ENCODE measurements around the gene GJC1. TPM values are rescaled to one million over a fixed set of nuclear protein-coding genes. Genes with fewer than 3 reads are reported as not detected.

The GJC1 gene
- total RNA-seq, 1 experiment from 2014 or later = 31.6 TPM

- no peaks in the 10 kb centered on the region for H3K9me3 ChIP-seq (ENCODE audit: low read depth, low read length, poor library complexity, severe bottlenecking)
- no peaks in the 10 kb centered on the region for H3K36me3 ChIP-seq (ENCODE audit: insufficient read depth, low read length, poor library complexity, severe bottlenecking)
- no peak overlapping the region for H3K4me3 ChIP-seq (ENCODE audit: low read depth, low read length, poor library complexity, severe bottlenecking)
- no peak overlapping the region for H3K27ac ChIP-seq (ENCODE audit: low read depth, low read length, poor library complexity, severe bottlenecking)
- no peaks in the 10 kb centered on the region for H3K4me1 ChIP-seq (ENCODE audit: insufficient read depth, low read length, poor library complexity, severe bottlenecking)
- no peak for TF ChIP-seq EZH2 (IDR thresholded peaks at IDR 0.05; ENCODE audit: borderline replicate concordance, low read depth, low read length, poor library complexity, severe bottlenecking)
- TF ChIP-seq, protein P1, sequence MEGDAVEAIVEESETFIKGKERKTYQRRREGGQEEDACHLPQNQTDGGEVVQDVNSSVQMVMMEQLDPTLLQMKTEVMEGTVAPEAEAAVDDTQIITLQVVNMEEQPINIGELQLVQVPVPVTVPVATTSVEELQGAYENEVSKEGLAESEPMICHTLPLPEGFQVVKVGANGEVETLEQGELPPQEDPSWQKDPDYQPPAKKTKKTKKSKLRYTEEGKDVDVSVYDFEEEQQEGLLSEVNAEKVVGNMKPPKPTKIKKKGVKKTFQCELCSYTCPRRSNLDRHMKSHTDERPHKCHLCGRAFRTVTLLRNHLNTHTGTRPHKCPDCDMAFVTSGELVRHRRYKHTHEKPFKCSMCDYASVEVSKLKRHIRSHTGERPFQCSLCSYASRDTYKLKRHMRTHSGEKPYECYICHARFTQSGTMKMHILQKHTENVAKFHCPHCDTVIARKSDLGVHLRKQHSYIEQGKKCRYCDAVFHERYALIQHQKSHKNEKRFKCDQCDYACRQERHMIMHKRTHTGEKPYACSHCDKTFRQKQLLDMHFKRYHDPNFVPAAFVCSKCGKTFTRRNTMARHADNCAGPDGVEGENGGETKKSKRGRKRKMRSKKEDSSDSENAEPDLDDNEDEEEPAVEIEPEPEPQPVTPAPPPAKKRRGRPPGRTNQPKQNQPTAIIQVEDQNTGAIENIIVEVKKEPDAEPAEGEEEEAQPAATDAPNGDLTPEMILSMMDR (conservative IDR thresholded peaks at IDR 0.05; ENCODE audit: low read depth, low read length) = no peak
- H3K27me3 ChIP-seq (replicated peaks; ENCODE audit: insufficient read depth, low read depth, low read length, poor library complexity) = no peaks in the 10 kb centered on the region
- POLR2A ChIA-PET (ENCODE audit: low non-redundant PET) = no interaction called here
- CTCF ChIA-PET = no interaction called here
- no peak for DNase-seq (ENCODE audit: low spot score)
- BruUV-seq (replicated peaks) = no TSS peak
- intact Hi-C loops (cut with micrococcal nuclease; ENCODE audit: unreplicated experiment) = no loop called here
These were observed 47.7 kb downstream of the GJC1 start for GRCh38 chr17:44782326-44782850.

GRCh38 chr17:44781551-44782325 is 48.3 kb downstream of the GJC1 start:
- no peak for DNase-seq (ENCODE audit: low spot score)
- no peaks in the 10 kb centered on the region for H3K9me3 ChIP-seq (ENCODE audit: low read depth, low read length, poor library complexity, severe bottlenecking)
- H3K27me3 ChIP-seq (replicated peaks; ENCODE audit: insufficient read depth, low read depth, low read length, poor library complexity) = no peaks in the 10 kb centered on the region
- intact Hi-C loops (cut with micrococcal nuclease; ENCODE audit: unreplicated experiment) = no loop called here
- POLR2A ChIA-PET (ENCODE audit: low non-redundant PET) = no interaction called here
- H3K27ac ChIP-seq (ENCODE audit: low read depth, low read length, poor library complexity, severe bottlenecking) = no peak overlapping the region
- no peaks in the 10 kb centered on the region for H3K4me1 ChIP-seq (ENCODE audit: insufficient read depth, low read length, poor library complexity, severe bottlenecking)
- CTCF ChIA-PET = no interaction called here
- no TSS peak for BruUV-seq (replicated peaks)
- H3K36me3 ChIP-seq (ENCODE audit: insufficient read depth, low read length, poor library complexity, severe bottlenecking) = no peaks in the 10 kb centered on the region
- no peak for TF ChIP-seq EZH2 (IDR thresholded peaks at IDR 0.05; ENCODE audit: borderline replicate concordance, low read depth, low read length, poor library complexity, severe bottlenecking)
- TF ChIP-seq, protein P1 (conservative IDR thresholded peaks at IDR 0.05; ENCODE audit: low read depth, low read length) = no peak
- no peak overlapping the region for H3K4me3 ChIP-seq (ENCODE audit: low read depth, low read length, poor library complexity, severe bottlenecking)

- no TSS peak for BruUV-seq (replicated peaks)
- CTCF ChIA-PET = interaction anchor here (0.6 kb wide), 1 partner anchor 199 kb away, joined by 3 read pairs; no protein-coding TSS in a partner anchor
- Histone ChIP-seq H3K9me3 (ENCODE audit: low read depth, low read length, poor library complexity, severe bottlenecking) (no peaks in the 10 kb centered on the region), H3K4me3 (ENCODE audit: low read depth, low read length, poor library complexity, severe bottlenecking) (no peak overlapping the region), H3K27ac (ENCODE audit: low read depth, low read length, poor library complexity, severe bottlenecking) (no peak overlapping the region), H3K36me3 (ENCODE audit: insufficient read depth, low read length, poor library complexity, severe bottlenecking) (no peaks in the 10 kb centered on the region), H3K27me3 (replicated peaks; ENCODE audit: insufficient read depth, low read depth, low read length, poor library complexity) (no peaks in the 10 kb centered on the region), H3K4me1 (ENCODE audit: insufficient read depth, low read length, poor library complexity, severe bottlenecking) (no peaks in the 10 kb centered on the region)
- intact Hi-C loops (cut with micrococcal nuclease; ENCODE audit: unreplicated experiment) = no loop called here
- TF ChIP-seq, protein P1 (conservative IDR thresholded peaks at IDR 0.05; ENCODE audit: low read depth, low read length) = no peak
- TF ChIP-seq EZH2 (IDR thresholded peaks at IDR 0.05; ENCODE audit: borderline replicate concordance, low read depth, low read length, poor library complexity, severe bottlenecking) = no peak
- POLR2A ChIA-PET (ENCODE audit: low non-redundant PET) = no interaction called here
- no peak for DNase-seq (ENCODE audit: low spot score)
These were observed 49.1 kb downstream of the GJC1 start for GRCh38 chr17:44780845-44781480.
